ENCODE data around the gene ATP6AP1.
"Not testable (repeated sequence)": the region's sequence is repeated elsewhere in the genome, so short reads cannot be mapped to it uniquely, and the experiment has no call there.

The ATP6AP1 gene

DNA sequence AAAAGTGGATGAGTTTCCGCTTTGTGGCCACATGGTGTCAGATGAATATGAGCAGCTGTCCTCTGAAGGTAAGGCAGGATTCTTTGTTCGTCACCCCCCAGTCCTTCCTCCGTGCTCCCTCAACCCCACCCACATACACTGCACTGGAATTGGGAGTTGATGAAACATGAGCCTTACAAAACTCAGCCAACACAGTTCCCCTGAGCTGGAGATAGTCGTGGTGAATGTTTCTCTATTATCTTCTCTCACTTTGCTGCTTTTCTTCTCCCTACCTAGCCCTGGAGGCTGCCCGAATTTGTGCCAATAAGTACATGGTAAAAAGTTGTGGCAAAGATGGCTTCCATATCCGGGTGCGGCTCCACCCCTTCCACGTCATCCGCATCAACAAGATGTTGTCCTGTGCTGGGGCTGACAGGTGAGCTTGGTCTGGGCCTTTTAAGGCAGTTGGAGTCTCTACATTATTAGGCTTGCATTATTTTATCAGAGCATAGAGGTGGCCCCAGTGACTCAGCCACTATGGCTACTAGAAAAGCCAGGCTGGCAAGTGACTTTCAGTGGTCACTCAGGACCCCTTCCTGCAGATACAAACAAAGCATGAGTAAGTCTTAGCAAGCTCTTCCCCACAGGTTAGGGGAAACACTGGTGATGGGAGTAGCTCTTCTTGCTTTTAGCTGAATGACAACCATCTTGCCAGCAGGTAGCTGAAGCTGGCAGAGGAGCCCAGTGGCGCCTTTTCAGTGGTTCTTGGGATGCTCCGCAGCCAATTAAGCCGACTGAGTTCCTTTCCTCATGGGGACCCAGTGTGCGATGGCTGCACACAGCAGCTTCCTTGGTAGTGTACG lies 28.7 kb upstream of the ATP6AP1 start:
- DNase-seq = no peak

DNA sequence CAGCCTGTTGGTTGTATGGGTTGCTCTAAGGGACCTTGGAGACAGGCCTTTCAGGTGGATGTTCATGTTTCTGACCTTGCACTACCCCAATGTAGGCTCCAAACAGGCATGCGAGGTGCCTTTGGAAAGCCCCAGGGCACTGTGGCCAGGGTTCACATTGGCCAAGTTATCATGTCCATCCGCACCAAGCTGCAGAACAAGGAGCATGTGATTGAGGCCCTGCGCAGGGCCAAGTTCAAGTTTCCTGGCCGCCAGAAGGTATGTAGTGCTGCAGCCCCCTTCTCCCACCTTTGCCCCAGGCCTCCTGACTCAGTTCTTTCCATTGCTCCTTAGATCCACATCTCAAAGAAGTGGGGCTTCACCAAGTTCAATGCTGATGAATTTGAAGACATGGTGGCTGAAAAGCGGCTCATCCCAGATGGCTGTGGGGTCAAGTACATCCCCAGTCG lies 28.1 kb upstream of the ATP6AP1 start:
- DNase-seq = not testable (repeated sequence)

DNA sequence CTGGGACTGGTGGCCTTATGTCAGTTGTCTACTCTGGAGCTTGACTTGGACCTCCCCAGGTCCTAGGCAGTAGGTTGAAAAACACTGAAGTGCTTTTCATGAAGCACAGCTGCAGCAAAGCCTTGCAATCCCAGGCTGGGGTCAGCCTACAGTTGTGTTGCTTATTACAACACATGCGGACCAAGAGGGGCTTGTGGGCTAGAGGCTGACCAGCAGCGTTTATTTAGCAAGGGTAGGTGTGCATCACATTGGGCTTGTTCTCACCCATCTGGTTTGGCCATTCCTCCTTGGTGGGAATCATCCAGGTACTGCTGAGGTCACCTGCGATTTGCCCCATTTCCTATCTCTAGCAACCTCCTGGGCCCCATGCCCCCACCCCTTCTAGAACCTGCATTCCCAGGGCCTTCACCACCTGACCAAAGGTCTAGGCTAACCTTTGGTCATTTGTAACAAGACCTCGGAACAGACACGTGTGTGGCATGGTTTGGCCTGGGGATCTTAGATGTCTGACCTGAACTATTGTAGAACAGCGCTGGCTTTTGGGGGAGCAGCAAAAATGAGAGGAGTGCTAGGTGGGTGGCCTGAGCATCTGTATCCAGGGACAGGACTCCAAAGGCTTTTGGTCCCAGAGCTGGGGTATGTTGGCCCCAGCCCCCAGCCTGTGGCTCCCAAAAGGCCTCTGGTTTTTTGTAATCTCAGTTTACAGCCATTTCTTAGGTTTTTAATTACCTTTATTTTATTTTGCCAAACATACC lies 27.3 kb upstream of the ATP6AP1 start:
- DNase-seq = no peak

DNA sequence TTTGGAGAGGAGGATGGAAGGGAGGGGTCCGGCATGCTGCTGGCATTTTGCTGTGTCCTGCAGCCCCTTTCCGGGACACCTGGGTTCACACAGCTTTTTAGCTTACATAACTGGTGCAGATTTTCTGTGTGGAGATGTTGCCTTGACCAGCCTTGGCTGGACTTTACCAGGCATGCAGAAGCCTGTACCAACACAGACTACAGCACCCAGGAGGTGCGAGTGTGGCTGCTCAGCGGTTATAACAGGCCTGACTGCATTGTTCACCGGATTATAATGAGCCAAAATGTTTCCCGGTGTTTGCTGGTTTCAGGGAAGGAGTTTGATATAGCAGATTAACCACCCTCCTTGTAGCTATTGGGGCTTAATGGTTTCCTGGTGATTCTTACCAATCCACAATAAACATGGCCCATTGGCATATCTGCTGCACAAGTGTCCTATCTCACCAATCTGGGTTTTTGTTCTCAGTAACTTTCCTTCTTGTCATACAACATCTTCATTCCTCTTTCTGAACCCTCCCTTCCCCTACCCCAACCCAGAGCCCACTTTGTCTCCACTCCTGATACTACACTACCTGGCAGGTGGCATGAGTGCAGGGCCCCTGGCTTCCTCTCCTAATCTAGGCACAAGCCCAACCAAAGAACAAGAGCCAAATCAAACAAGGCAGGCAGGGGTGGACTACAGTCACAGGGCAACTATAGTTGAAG lies 26.4 kb upstream of the ATP6AP1 start:
- DNase-seq = no peak

DNA sequence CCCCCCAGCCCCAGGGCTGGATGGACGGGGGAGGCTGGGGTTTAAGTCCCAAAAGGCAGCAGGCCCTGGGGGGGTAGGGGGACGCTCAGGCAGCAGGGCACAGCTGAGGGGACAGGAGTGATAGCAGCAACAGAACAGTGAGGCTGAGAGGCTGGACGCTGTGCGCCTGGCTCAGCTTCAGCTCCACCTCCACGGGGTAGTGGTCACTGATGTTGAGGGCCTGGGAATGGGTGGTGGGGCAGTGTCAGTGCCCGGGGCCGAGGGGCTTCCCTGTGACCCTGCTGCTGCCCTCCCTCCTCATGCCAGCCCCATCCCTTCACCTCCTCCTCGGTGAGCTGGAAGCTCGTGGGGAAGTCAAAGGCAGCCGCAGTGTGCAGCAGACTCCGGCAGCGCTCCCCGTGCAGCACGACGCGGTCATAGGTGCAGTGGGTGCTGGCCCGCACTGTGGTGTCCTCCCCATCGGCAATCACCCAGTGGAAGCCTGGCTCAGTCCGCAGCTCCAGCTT lies 25.8 kb upstream of the ATP6AP1 start:
- DNase-seq = no peak

DNA sequence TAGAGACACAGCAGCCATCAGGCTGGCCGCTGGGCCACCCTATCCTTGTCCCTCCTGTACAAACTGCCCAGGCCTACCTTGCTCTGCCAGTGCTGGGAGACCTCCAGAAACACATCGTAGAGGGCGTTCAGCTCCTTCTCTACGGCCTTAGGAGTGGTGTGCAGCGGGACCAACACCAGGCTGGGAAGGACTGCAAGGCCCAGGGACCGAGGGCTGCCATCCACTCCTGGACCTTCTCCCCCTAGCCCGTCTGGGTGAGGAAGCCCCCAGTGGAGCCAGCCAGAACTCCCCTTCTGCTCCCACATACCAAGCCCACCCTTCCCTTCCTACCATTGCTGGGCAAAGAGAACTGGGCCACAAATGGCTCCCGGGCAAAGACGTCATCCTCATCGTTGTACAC lies 25.3 kb upstream of the ATP6AP1 start:
- DNase-seq = no peak

DNA sequence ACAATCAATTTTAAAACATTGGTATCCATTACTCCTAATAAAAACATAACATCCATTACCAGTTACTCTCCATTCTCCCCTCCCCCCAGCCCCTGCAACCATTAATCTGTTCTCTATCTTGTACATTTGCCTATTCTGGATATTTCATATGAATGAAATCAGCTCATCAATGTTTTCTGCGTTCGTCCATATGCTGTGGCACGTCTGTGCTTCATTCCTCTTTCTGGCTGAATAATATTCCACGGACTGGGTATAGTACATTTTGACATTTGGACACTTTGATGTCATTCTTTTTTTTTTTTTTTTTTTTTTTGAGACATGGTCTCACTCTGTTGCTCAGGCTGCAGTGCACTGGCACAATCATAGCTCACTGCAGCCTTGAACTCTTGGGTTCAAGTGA lies 24.6 kb upstream of the ATP6AP1 start:
- DNase-seq = no peak

DNA sequence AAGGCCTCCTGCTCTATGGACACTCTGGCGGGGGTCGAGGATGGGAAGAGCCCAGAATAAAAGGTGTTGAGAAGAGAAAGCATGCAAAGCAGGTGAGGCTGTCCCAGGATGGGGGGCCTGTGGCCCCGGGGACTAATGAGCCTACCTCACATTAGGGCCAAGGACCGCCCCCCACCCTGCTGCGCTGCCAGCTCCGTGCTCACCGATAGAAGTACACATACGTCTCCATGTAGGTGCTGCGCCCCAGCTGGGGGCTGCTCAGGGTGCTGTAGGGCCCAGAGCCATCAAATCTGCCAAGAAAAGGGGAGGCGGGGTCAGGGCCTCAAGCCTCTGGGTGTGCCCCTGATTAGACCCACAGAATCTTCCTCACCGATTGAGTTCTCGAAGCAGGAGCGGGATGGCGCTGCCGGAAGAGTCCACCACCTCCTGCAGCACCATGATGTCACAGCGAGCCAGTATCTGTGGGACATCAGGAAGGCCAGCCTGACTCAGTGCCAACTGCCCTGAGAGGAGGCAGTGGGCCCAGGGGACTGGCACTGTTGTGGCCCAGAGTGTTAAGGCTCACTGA lies 23.8 kb upstream of the ATP6AP1 start:
- no peak for DNase-seq

DNA sequence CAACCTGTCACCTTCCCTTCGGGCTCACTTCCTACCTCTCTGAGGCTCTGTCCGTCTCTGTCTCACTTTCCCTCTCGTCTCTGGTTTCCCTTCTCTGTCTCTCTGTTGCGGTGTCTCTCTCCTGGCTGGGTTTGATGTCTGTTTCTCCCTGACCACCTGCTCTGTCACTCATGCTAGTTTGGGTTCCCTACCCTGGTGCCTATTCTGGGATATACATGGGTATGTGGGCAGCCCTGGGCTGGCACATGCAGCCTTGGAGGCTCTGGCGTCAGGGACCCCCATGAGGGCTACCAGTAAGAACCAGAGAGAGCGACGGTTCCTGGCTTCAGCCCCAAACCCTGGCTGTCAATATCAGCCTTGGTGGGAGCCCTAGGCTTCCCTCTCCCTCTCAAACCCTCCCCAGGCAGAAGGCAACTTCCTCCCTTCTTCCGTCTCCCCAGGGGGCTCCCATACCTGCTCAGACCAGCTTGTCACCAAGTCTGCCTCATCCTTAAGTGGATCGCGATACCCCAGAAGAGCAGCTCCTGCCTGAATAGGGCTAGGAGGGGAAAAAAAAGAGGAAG lies 19.7 kb upstream of the ATP6AP1 start:
- DNase-seq = no peak

DNA sequence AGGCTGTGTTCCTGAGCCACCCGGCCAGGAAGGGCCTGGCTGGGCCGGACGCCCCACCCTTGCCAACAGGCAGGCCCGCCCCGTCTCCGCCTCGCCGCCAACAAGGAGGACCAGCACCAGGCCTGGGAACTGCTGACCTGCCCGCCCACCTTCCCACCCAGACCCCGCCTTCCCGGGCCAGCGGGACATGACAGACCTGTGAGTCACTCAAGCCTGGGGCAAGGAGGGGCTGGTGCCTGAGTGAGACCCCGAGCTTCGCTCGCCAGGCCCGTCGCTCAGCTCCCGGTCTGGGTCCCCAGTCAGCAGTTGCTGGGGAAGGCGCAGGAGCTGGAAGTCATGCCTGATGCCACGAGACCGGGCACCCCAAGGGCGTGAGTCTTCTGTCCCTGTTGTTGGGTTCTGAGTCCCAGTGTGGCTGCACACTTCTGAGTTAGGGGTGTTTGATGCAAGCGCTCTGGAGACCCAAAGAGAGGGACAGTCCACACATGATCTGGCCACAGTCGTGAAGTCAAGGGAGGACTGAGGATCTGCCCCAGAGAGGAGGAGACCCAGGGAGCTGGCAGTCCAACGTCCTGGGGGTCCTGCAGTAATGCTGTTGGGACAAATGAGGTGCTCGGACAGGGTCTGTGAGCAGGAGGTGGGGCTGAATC lies 19.1 kb upstream of the ATP6AP1 start, which contains the start of gene DNASE1L1:
Gene DNASE1L1, minus strand, starts transcription at position 33 of the 650 bp plus-strand sequence. CDS start 3,686 bp downstream, outside the sequence.
- DNase-seq = no peak

DNA sequence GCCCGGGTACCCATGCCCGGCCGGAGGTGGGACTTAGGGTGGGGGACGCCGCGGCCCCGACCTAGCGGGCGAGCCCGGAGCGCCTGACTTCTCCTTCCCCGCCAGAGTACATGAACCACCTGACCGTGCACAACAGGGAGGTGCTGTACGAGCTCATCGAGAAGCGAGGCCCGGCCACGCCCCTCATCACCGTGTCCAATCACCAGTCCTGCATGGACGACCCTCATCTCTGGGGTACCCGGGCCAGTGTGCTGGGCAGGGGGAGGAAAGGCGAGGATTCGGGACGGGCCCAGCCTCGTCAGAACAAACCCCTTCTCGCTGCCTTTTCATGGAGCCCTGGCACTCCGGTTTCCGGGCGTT lies 16.5 kb upstream of the ATP6AP1 start:
- peak; percentile 37 for DNase-seq

DNA sequence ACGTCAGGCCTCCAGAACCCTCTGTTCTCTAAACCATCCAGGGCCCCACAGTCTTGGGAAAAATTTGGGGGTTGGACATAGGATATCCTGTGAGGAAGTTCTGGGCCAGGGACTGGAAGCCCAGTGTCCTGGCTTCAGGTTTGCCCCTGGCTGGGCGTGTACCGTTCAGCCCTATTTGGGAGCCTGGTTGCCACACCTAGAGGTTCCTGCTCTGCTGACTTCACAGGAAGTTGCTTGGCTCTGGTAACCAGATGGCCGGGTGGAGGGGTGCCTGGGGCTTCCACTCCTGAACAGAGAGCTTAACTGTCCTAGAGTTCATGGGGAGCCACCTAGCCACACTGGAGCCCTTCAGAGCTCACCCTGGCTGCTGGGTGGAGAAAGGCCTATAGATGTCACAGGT lies 16.0 kb upstream of the ATP6AP1 start:
- DNase-seq = no peak

DNA sequence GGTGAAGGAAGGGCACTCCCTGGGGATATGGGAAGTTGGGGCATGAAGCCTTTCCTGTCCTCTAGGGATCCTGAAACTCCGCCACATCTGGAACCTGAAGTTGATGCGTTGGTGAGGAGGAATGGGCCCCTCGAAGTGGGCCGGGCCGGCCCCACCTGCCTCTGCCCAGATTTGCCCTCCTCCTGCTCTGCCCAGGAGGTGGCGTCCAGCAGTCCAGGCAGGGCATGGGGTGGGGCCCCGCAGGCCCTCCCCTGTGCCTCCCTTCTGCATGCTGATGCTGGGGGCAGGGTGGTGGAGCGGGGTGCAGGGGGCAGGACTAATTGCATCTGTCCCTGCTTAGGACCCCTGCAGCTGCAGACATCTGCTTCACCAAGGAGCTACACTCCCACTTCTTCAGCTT lies 15.3 kb upstream of the ATP6AP1 start:
- DNase-seq = no peak

DNA sequence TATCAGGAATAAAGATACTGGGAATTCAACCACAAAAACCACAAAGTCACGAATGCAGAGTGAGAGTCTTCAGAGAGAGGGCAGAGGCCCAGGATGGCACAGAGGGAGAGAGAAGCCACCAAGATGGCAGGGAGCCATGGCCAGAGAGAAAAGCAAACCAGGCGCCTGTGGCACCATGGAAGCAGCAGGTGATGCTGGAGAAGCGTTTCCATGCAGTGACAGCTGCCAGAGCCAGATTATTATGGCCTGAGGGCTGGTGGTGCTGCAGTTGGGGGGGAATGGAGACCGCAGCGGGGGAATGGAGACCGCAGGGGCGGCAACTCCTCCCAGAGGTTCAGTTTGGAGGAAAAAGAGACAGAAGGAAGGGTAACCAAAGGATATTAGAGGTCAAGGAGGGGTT lies 11.3 kb upstream of the ATP6AP1 start:
- DNase-seq = no peak

DNA sequence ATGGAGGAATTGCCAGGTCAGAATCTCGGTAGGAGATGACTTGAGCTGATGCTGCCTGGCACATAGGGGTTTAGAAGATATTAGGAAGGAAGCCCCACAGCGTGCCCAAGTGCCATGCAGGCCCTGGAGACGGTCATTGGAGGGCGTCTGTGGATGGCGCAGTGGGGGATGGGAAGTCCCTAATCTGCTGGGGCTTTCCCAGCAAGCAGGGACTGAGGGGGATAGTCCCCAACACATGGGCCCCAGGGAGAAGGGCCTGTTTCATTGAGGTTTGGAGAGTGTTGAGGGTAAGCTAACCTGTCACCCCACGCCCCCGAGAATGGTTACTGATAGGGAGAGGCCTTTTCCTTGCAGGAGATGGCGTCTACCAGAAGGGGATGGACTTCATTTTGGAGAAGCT lies 9.3 kb upstream of the ATP6AP1 start:
- no peak for DNase-seq

DNA sequence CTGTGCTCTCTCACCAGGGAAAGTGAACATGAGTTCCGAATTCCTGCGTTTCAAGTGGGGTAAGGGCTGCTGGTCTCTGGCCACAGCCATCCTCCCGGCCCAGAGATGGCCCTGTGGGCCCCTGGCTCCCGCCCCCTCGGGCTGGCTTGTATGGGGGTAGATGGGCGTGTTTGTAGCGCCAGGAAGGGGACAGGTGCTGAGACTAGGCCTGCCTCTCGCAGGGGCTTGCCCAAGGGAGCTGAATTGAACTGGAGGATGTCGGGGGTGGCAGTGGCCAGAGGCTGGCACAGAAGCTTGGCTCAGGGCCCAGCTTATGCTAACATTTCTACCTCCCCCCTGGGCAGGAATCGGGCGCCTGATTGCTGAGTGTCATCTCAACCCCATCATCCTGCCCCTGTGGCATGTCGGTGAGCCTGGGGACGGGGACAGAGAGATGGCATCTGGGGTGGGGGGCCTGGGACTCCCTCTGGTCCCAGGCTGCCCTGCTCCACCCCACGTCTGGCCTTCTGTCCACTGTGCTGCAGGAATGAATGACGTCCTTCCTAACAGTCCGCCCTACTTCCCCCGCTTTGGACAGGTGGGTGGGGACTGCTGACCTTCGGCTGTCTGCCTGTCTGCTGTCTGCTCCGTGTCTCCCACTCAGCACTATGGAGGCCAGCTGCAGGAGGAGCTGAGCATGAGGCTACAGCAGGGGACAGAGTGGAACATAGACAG lies 8.6 kb upstream of the ATP6AP1 start:
- no peak for DNase-seq

DNA sequence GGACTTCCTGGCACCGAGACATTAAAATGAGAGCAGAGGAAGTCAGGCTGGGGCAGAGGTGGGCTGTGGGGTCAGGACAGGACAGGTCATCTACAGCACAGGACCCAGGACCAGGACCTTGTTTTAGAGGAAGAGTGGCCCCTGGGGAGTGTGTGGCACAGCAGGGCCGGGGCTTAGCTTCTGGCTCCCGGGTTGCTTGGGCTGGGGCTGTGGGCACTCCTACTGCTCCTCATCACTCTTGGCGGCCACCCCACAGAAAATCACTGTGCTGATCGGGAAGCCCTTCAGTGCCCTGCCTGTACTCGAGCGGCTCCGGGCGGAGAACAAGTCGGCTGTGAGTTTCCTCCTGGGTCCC lies 8.1 kb upstream of the ATP6AP1 start:
- DNase-seq = no peak

DNA sequence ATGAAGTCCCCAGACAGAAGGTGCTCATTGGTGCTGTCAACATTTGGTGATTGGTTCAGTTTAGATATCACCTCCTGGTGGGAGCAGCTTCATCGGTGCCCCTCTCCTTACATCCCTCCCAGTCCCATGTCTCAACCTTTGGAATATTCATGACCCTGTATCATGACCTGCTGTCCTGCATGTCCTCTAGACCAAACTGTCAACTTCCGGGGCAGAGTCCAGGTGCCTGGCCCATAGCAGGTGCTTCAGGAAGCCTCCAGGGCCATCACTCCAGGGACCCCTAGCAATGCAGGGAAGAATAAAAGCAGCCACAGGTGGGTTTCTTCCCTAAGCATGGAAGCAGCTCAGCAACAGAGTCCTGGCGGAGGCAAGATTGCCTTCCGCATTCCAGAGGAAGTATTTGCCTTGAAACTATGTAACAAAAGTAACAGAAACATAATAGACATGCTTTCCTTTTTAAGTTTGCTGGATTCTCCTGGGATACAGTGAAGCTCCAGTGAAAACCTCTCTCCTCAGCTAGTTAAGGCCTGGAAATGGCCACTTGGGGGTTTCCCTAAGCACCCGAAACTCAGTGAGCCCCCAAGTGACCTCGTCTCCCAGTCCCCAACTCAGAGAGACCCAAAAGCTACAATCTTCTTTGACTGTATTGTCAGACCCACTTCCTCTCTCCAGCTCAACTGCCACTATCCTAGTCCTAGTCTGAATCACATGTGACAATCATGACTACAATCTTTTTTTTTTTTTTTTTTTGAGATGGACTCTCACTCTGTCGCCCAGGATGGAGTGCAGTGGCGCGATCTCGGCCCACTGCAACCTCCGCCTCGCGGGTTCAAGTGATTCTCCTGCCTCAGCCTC lies 1.3 kb upstream of the ATP6AP1 start:
- no peak for DNase-seq

DNA sequence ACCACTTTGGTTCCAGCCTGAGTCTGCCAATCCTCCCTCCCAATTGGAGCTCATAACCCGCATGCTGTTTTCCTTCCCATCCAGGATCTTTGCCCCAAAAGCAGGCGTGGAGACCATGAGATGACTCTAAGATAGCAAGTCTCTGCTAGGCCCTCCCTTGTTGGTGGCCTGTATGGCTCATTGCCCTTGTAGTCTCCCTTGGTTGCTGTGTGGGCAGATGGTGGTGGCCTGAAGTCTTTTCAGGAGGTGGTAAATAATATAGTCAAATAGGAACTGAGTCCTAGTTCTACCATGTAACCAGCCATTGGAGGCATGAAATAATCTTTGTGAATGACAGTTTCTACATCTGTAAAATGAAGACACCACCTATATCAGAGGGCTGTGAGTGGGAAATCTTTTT lies 1.2 kb downstream of the ATP6AP1 start:
- DNase-seq = no peak

DNA sequence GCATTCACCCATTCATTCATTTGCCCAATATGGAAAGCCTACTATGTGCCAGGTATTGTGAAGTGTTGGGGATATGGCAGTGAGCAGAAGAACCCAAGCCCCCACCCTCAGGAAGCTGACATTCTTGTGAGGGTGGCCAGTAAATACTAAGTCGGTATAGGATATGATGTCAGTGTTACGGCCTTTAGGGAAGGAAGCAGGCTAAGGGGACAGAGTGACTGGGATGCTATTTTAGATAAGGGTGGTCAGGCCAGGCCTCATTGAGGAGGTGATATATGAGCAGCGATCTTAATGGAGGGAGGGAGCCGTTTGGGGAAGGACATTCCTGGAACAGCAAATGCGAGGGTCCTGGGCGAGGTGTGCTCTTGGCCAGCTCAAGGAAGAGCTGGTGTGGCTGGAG lies 2.0 kb downstream of the ATP6AP1 start:
- no peak for DNase-seq

DNA sequence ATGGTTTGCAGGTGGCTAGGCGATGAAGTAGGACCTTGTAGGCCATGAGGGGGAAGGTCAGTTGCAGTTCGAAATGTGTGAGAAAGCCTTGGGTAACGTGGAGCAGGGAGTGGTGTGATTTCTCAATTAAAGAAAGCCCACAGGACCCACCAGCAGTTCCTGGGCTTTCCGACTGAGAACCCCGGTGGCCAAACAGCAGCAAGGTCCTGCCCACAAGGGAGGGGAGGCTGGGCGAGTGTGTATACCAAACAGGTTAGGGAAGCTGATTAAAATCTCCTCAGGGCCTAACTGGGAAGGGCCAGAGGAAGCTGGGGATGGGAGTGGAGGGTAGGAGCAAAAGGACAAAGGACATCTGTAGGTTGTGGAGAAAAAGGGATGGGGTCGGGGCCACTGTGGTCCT lies 2.4 kb downstream of the ATP6AP1 start:
- DNase-seq = no peak
